B cell (primary cell): ENCODE data around the gene EXOSC2.

ENCODE experiments used
- EZH2 ChIP-seq: IDR thresholded peaks from 2 replicates; pipeline ENCODE4 v1.6.1; 2012; ENCODE audit warnings: borderline replicate concordance, low read depth, mild to moderate bottlenecking, moderate library complexity, low read length; ENCODE audit not compliant: insufficient read depth, poor library complexity, severe bottlenecking
- TF ChIP-seq, protein P1 (sequence below): fragments of 200-600 bp; IDR thresholded peaks from one replicate; pipeline ENCODE4 v1.8.0; 2022; ENCODE audit warnings: antibody characterized with exemption, mild to moderate bottlenecking

DNA sequence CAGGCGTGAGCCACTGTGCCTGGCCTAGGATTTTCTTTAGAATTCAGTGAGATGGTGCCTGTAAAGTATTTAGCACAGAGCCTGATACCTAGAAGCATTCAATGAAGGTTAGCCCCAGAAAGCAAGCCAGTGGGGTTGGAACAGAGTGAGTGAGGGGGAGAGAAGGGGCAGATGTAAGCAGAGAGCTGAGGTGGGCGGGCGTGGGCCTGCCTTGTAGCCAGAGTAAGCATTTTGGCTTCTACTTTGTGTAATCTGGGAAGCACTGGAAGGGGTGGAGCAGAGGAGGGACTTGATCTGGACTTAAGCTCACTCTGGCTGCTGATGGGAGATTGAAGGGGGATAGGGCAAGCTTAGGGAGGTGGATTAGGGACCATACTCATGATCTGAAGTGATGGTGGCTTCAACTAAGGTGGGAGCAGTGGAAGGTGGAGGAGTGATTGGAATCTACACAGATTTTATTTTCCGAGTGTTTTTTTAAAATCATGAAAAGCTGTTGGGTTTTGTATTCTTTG, 2.6 kb downstream of the EXOSC2 start:
- TF ChIP-seq, protein P1, sequence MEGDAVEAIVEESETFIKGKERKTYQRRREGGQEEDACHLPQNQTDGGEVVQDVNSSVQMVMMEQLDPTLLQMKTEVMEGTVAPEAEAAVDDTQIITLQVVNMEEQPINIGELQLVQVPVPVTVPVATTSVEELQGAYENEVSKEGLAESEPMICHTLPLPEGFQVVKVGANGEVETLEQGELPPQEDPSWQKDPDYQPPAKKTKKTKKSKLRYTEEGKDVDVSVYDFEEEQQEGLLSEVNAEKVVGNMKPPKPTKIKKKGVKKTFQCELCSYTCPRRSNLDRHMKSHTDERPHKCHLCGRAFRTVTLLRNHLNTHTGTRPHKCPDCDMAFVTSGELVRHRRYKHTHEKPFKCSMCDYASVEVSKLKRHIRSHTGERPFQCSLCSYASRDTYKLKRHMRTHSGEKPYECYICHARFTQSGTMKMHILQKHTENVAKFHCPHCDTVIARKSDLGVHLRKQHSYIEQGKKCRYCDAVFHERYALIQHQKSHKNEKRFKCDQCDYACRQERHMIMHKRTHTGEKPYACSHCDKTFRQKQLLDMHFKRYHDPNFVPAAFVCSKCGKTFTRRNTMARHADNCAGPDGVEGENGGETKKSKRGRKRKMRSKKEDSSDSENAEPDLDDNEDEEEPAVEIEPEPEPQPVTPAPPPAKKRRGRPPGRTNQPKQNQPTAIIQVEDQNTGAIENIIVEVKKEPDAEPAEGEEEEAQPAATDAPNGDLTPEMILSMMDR = no peak
- TF ChIP-seq EZH2 = no peak
